Loucy (cell line): ENCODE measurements around the gene AFAP1L1.

Experiments used
- H2AFZ ChIP-seq: fragments of 200-600 bp; sonication (generic); 2 replicates; pipeline ENCODE4 v1.6.0; 2016; ENCODE audit warnings: antibody characterized with exemption, mild to moderate bottlenecking, low read length, moderate library complexity
- H3F3A ChIP-seq: fragments of 200-600 bp; 2 replicates; pipeline ENCODE4 v1.6.0; 2016; ENCODE audit warnings: antibody characterized with exemption, low read depth, mild to moderate bottlenecking
- H3K27me3 ChIP-seq: fragments of 200-600 bp; sonication (generic); 2 replicates; pipeline ENCODE4 v1.6.1; 2014; ENCODE audit warnings: low read length, mild to moderate bottlenecking; ENCODE audit not compliant: insufficient read depth, poor library complexity, severe bottlenecking
- H3K36me3 ChIP-seq: fragments of 200-600 bp; sonication (generic); 2 replicates; pipeline ENCODE4 v1.6.1; 2016; ENCODE audit warnings: low read length; ENCODE audit not compliant: insufficient read depth
- H3K4me1 ChIP-seq: fragments of 200-600 bp; sonication (generic); 2 replicates; pipeline ENCODE4 v1.5.1; 2014; ENCODE audit warnings: low read length, mild to moderate bottlenecking; ENCODE audit not compliant: insufficient read depth, poor library complexity, severe bottlenecking
- H3K4me2 ChIP-seq: fragments of 200-600 bp; sonication (generic); 2 replicates; pipeline ENCODE4 v1.6.0; 2014; ENCODE audit warnings: antibody characterized with exemption, low read length, low read depth, mild to moderate bottlenecking; ENCODE audit not compliant: poor library complexity, severe bottlenecking
- H3K4me3 ChIP-seq: fragments of 200-600 bp; sonication (generic); 2 replicates; pipeline ENCODE4 v1.5.1; 2014; ENCODE audit warnings: low read length, mild to moderate bottlenecking, mixed read lengths; ENCODE audit not compliant: poor library complexity, severe bottlenecking
- H3K79me2 ChIP-seq: fragments of 200-600 bp; sonication (generic); 2 replicates; pipeline ENCODE4 v1.6.1; 2014; ENCODE audit warnings: low read length; ENCODE audit not compliant: insufficient read depth
- H3K9ac ChIP-seq: fragments of 200-600 bp; sonication (generic); 2 replicates; pipeline ENCODE4 v1.6.0; 2014; ENCODE audit warnings: mild to moderate bottlenecking, low read depth, low read length, moderate library complexity; ENCODE audit not compliant: poor library complexity, severe bottlenecking
- H3K9me2 ChIP-seq: fragments of 200-600 bp; sonication (generic); replicated peaks from 2 replicates; pipeline ENCODE4 v1.6.1; 2016; ENCODE audit warnings: low read depth, low read length, mixed read lengths
- H3K9me3 ChIP-seq: fragments of 200-600 bp; sonication (generic); 2 replicates; pipeline ENCODE4 v1.6.1; 2014; ENCODE audit warnings: mild to moderate bottlenecking, antibody characterized with exemption, low read length, low read depth; ENCODE audit not compliant: insufficient read depth
- H4K20me1 ChIP-seq: fragments of 200-600 bp; sonication (generic); 2 replicates; pipeline ENCODE4 v1.6.0; 2014; ENCODE audit warnings: antibody characterized with exemption, low read length, mild to moderate bottlenecking; ENCODE audit not compliant: insufficient read depth, poor library complexity, severe bottlenecking
- EZH2phosphoT487 ChIP-seq: fragments of 200-600 bp; IDR thresholded peaks from 2 replicates; pipeline ENCODE4 v1.6.1; 2018; ENCODE audit warnings: antibody characterized with exemption, mild to moderate bottlenecking, moderate library complexity, borderline replicate concordance
- TF ChIP-seq, protein P1 (sequence below): fragments of 200-600 bp; sonication (generic); conservative IDR thresholded peaks from 2 replicates; pipeline ENCODE4 v1.5.1; 2014; ENCODE audit warnings: mild to moderate bottlenecking, antibody characterized with exemption, low read length

The AFAP1L1 gene

DNA sequence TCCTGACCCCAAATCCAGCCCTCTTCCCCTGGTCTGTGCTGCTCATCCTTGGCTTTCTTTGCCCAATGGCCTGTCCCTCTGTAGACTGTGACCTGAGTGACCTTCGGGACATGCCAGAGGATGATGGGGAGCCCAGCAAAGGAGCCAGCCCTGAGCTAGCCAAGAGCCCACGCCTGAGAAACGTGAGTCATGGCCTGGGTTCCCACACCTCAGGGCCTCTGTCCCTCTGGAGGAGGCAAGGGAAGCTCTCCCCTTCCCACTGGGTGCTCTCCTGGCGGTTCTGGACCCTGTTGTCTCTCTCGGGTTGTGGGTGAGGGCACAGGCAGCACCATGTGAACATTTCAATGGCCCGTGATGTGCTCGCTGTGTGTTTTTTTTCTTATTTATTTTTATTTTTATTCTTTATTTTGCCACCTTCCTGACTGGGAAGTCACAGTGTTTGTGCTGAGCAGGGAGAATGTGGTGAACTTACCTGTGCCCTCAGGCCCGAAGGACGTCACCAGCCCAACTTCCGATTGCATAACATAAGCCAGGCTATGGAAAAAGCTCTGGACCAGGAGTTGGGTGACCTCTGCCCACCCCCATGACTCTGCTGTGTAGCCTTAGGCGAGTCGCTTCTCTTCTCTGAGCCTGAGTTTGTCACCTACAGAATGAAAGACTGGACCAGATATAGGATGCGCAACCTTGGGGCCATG lies 29.5 kb downstream of the AFAP1L1 start:
- Histone ChIP-seq H3K4me1 (peaks cover 10% of the 10 kb centered on the region), H4K20me1 (no peaks in the 10 kb centered on the region), H3K9me2 (no peaks in the 10 kb centered on the region), H3K9ac (no peak overlapping the region), H3F3A (no peaks in the 10 kb centered on the region), H3K4me2 (no peak overlapping the region), H3K4me3 (no peak overlapping the region), H3K79me2 (no peaks in the 10 kb centered on the region), H3K9me3 (no peaks in the 10 kb centered on the region), H2AFZ (no peak overlapping the region), H3K36me3 (no peaks in the 10 kb centered on the region), H3K27me3 (no peaks in the 10 kb centered on the region)
- no peak for TF ChIP-seq EZH2phosphoT487
- TF ChIP-seq, protein P1, sequence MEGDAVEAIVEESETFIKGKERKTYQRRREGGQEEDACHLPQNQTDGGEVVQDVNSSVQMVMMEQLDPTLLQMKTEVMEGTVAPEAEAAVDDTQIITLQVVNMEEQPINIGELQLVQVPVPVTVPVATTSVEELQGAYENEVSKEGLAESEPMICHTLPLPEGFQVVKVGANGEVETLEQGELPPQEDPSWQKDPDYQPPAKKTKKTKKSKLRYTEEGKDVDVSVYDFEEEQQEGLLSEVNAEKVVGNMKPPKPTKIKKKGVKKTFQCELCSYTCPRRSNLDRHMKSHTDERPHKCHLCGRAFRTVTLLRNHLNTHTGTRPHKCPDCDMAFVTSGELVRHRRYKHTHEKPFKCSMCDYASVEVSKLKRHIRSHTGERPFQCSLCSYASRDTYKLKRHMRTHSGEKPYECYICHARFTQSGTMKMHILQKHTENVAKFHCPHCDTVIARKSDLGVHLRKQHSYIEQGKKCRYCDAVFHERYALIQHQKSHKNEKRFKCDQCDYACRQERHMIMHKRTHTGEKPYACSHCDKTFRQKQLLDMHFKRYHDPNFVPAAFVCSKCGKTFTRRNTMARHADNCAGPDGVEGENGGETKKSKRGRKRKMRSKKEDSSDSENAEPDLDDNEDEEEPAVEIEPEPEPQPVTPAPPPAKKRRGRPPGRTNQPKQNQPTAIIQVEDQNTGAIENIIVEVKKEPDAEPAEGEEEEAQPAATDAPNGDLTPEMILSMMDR = no peak

GRCh38 chr5:149301744-149302380 lies 30.2 kb downstream of the AFAP1L1 start:
- H3K79me2 ChIP-seq = no peaks in the 10 kb centered on the region
- peaks cover 8% of the 10 kb centered on the region for H3K4me1 ChIP-seq
- H2AFZ ChIP-seq = no peak overlapping the region
- no peak overlapping the region for H3K4me2 ChIP-seq
- no peak overlapping the region for H3K4me3 ChIP-seq
- H3K9me2 ChIP-seq = no peaks in the 10 kb centered on the region
- no peak overlapping the region for H3K9ac ChIP-seq
- H3K36me3 ChIP-seq = no peaks in the 10 kb centered on the region
- no peaks in the 10 kb centered on the region for H3K9me3 ChIP-seq
- H4K20me1 ChIP-seq = no peaks in the 10 kb centered on the region
- H3K27me3 ChIP-seq = no peaks in the 10 kb centered on the region
- TF ChIP-seq, protein P1 = no peak
- TF ChIP-seq EZH2phosphoT487 = no peak
- no peaks in the 10 kb centered on the region for H3F3A ChIP-seq

- Histone ChIP-seq H3F3A (no peaks in the 10 kb centered on the region), H3K79me2 (no peaks in the 10 kb centered on the region), H2AFZ (no peak overlapping the region), H3K4me3 (no peak overlapping the region), H3K9me2 (no peaks in the 10 kb centered on the region), H3K4me2 (no peak overlapping the region), H3K9ac (no peak overlapping the region), H3K9me3 (no peaks in the 10 kb centered on the region), H3K4me1 (peaks cover 8% of the 10 kb centered on the region), H4K20me1 (no peaks in the 10 kb centered on the region), H3K27me3 (no peaks in the 10 kb centered on the region), H3K36me3 (no peaks in the 10 kb centered on the region)
- TF ChIP-seq, protein P1 = no peak
- no peak for TF ChIP-seq EZH2phosphoT487
These were observed 31.0 kb downstream of the AFAP1L1 start for GRCh38 chr5:149302641-149303040.
